Stimulated activated CD4-positive, alpha-beta T cell treated with anti-CD3 and anti-CD28 coated beads, TNF-alpha, amount 100 ng/mL, for 48 hours (primary cell): ENCODE results near the gene KCNH2.

Experiments used
- DNase-seq, 3 donors: peaks; one replicate each; pipeline ENCODE4 v3.0.0-alpha.2; 2020; ENCODE audit warnings: low read depth in 3 of 3

The KCNH2 gene

DNA sequence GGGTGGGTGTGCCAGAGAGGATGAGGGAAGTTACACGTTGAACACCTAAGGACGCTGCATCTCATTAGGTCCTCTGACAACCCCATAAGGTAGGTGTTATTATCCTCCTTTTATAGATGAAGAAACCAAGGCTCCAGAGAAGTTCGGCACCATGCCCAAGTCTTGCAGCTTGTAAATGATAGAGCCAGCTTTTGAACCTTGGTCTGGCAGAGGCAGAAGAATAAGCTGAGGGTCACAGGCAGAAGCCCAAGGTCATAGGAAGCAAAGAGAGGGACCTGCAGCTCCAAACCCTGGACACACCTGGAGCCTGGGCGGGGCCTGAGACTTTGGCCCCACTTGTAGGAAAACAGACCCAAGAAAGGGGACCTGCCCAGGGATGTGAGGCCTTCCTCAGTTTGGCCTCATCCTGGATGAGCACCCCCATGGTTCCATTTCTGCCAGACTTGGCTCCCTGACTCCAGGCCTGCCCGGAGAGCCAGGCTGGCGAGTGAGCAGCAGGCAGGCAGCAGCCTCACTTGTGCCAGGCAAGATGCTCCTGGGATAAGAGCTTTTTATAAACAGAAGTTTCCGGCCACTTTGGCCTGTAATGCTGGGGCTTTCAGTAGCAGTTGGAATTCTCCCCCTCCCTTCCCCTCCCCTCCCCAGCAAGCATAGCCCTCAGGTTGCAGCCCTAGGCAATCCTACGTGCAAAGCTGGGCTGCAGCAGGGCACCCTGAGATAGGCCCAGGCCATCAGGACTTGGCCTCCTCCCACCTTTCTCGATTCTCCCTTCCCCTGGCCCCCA, 2.4 kb downstream of the KCNH2 start:
- DNase-seq, result no peak

DNA sequence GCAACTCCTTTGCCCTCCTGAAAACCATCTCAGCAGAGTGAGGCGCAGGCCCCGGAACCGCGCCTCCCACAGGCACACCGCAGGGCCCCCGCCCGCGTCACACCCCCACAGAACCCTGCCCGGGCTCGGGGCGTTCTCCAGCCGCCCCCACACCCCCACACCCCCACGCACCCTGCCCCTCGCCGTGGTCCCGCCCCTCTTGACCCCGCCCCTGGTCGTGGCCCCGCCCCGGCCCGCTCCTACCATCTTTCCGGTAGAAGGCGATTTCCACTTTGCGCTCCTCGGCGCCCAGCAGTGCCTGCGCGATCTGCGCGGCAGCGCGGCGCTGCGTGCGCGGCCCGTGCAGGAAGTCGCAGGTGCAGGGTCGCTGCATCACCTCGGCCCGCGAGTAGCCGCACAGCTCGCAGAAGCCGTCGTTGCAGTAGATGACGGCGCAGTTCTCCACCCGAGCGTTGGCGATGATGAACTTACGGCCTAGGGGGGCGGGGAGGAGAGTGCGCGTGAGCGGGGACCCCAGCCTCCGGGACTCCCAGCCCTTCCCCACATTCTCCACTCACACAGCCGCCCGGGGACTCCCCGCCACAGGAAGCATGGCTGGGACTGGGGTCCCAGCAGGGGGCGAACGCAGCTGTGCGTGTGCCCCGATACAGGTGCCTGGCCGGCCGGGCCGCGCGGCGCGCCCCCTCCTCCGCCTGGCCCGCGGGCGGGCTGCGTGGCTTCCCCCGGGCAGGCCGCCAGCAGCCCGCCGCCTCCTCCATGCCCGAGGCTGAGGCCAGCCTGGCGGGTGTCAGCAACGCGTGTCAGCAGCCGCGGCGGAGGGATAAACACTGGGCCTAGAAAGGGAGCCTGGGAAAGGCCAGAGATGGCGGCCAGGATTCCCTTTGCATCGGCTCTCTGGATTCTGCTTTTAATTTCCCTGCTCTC, 3.4 kb downstream of the KCNH2 start:
- DNase-seq, result peak; percentile 33 to 67 (median 54)

DNA sequence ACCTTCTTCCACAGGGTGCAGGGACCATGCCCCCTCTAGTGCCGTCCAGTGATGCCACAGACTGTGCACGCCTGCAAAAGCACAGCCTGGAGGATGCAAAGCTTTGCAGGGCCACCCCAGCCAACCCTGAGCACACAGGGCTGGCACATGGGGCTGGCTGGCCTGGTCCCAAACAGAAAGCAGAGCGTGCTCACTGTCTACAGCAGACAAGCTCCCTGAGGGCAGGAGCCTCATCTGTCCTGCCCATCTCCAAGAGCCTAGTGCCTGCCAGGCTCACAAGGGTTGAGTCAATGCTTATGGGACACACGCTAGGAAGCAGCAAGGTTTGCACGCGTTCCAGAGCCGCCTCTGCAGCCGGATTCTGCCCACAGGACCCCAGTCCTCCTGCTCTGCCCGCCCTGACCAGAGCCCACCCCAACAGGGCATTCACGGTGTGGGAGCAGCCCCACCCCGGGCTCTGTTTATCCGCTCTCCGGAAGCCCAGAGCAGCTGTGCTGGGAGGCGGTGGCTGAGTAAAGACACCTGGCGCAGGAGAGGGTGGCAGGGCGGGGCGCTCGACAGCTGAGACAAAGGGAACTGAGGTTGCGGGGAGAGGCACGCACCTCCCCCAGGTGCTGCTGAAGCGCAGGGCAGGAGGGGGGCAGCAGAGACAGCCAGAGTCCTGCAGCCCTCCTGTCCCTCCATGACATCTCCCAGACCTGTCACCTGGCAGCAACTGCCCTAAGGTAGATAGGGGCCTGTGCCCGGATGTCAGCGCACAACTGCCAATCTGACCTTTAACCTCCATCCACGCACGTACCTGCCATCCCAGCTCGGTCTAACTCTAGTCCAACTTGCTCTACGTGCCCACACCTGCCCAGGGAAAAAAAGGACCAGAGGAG, 4.3 kb downstream of the KCNH2 start:
- DNase-seq, result no peak

DNA sequence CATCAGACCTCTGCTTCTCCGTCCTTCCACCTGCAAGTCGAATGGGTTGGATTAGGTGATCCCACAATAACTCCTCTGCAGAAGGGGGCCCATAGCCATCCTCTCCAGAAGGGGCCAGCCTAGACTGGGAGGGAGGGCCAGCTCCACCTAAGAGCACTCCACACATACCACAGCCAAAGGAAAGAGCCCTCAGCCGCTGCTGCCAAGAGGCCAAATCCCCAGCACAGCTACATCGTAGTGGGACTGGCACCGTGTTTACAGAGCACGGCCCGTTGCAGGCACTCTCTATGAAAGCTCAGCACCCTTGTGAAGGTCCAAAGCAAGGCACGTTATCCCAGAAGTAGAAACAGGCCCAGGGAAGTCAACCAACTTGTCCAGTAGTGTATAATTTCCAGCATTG, 5.4 kb downstream of the KCNH2 start:
- no peak for DNase-seq

DNA sequence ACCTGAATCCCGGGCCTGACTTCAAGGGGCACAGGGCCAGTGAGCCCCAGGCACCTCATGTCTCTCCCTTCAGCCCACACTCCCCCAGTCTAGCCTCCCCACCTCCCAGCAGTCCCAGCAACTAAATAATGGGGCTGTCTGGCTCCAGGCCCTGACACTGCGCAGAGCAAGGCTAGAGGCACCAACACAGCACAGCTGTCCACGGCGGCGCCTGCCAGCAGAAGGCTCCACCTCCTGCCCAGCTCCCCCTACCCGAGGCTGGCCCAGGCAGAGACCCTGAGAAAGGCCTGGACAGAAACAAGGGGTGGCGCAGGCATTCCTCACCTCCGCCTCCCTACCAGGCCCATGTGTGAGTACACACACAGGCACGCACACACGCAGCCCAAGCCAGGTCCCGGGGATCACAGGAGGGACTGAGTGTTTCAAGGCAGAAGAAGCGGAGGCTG, 6.1 kb downstream of the KCNH2 start:
- DNase-seq, result no peak

DNA sequence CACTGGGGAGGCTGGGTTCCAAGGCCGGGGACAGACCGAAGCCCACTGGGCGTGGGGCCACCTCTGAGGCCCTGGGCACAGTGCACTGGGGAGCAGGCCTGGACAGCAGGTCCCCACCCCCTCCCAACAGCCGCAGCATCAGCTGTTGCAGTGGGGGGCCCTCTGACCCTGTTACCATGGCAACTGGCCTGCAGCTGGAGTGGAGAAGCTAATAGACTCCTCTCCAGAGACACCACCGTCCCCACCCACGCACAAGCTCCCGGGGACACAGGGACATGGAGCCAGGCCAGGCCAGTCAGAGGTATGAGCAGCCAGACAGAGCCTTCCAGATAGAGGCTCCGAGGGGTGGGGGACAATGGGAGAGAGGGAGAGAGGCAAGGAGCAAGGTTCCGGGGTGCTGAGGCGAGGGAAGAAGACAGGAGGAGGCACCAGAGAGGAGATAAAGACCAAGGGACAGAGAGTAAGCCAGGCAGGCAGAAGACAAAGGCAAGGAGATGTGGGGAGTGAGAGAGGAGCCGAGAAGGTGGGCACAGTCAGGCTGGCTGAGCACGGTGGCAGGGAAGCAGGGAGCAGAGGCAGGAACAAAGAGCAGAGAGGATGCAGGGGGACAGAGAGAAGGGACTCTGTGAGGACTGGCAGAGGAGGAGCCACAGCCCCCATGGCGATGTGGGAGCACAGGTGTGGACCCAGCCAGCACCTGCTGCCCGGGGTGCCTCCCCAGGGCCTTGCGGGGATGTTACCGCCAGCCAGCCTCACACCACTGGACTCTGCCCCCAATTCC, 6.7 kb downstream of the KCNH2 start:
- no peak for DNase-seq

DNA sequence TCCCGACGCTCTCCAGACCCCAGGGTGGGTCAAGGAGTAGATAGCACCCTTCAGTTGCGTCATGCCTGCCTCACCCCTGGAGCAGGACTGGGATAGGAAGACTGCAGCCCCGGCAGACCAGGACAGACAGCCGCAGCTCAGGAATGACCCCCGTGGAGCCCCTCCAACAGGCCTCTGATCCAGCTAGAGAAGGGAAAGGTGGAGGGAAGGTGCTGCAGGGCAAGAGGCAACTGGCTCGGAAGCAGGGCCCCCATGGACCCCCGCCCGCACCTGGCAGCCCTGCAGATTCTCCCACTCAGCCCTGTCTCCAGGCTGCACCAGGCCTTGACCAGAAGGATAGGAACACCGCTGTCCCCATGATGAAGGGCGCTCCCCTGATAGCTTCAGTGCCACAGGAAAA, 7.7 kb downstream of the KCNH2 start:
- no peak for DNase-seq

DNA sequence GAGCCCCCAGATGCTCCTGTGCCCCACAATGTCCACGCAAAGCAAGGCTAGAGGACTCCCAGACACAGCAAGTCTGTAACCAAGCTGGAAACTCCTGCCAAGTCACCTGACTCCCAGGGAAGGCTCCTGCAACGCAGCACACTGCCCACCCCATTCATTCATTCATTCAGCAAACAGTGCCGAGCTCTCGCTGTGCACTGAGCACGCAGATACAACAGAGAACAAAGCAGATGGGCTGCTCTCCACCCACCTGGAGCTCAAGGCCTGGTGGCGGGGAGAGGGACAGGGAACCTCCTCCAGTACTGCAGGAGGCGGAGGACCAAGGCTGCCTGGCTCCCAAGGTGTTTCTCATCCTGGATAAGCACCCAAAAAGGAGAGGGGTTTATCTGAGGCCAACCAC, 8.6 kb downstream of the KCNH2 start:
- no peak for DNase-seq

DNA sequence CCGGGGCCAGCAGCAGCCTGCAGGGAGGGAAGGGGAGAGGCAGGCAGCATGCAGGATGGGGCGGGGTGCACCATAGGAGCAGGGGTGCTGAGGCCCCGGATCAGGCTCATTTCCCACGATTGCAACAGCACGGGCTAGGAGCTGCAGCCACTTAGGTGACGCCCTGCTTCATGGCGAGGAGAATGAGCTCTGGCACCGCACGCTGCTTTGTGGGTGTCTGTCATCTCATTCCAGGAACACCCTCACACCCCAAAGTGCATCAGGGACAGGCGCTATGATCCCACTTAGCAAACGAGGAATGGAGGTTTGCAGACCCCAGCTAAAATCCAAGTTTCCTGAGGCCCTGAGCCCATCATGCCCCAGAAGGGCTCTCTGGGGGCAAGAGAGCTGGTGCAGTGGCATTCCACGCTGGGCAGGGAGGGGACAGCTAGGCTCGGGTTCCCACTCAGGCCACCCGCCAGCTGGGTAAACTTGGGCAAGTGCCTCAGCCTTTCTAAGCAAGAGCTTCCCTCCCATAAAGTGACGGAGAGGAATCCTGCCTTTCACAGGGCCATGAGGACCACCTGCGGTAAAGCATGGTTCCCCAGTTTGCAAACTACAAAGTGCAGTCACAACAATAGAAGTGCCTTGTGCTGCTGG, 9.3 kb downstream of the KCNH2 start:
- DNase-seq, result no peak

DNA sequence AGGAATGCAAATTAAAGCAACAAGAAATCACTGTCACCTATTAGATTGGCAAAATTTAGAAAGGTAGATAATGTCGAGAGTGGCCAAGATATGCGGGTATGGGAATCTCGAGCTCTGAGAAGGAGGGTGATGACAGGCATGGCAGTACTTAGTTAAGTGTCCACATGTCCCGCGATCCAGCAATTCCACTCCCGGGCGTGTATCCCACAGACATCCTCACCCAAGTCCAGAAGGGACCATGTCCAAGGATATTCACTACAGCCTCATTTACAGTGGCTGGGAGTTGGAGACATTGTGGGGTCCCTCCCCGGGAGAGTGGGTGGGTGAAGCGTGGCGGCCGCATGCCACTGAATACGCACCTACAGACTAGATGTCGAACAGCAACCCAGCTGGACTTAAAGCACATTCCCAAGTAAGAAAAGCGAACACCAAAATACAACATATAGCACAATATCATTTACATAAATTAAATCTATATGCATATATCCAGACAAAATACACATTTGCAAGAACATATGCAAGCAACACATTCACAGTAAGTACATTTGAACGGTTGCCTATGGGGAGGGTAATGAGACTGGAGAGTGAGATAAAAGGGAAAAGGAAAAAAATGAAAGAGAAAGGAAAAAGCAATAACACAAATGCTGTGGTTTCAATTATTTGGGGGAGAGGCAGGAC, 9.9 kb downstream of the KCNH2 start:
- no peak for DNase-seq

DNA sequence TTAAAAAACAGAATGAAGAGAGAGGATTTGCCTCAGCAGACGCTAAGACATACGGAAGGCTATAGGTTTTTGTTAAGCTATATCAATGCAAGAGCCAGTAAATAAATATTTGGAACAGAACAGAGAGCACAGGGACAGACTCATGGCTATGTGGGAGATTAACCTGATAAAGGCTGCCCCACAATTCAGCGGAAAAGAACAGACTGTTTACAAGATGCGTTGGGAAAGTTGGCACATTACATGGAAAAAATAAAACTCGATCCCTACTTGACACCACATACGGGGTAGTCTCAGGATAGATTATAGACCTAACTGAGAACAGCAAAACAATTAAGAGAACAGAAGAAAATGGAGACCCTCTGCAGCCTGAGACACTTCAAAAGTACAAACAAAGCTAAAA, 10.8 kb downstream of the KCNH2 start:
- no peak for DNase-seq

DNA sequence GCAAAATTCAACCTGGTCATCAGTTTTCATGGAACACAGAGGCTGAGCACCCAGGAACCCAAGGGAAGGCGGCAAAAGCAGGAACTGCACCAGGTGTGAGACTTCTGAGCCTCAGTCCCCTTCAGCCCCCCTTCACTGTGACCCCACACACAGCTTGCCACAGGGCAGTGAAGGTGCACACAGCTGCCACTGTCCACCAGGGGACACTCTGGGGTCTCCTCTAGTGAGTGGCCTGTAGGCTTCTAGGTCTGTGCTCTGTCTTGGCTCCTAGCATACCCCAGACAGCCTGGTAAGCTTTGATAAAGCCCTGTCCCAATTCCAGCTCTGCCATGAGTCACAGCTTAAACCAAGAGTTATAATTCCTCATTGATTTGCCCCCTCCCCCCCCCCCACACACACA, 12.1 kb downstream of the KCNH2 start:
- no peak for DNase-seq

DNA sequence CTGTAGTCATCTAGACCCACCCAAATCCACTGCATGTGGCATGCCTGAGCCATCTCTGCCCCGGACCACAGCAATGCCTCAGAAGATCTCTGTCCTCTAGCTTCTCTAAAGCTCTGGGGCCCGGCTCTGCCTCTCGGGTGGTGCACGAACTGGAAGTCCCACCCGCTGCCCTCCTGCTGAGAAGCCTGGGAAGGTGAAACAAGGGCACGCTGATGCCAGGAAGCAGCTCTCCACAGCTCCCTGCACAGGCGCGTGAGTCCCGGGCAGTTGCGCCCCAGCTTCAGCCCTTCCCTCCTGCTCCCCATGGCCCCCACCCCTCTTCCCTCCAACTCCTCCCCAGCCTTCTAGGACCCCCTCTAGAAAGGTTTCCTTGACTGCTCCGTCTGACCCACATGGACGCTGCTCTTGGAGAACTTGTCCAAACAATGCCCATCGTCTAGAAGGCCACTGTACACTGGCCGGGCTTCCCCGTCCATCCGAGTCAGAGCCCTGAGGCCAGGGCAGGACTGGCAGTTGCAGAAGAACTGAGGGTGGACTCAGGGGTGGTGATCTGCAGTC, 12.8 kb downstream of the KCNH2 start:
- no peak for DNase-seq

DNA sequence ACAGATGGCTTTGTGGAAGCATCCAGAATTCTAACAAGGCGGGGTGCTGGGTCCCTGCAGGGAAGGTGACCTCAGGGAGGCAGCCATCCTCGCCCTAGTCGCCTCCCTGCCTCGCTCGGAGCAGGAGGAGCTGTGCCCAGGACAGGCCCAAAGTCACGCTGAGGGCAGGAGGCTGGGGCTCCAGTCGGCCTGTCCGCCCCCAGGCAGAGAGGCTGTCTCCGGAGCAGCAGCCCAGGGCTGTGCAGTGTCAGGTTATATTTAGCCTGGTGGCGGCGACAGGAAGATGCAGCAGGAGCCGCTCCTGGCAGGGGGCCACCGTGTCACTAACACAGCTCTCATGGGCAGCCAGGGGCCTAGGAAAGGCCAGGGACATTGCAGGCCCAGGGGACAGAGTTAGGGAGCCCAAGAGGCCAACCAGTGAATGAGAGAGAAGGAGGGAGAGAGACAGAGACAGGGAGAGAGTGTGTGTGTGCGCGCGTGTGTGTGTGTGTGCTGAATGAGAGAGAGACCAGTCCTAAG, 13.5 kb downstream of the KCNH2 start:
- no peak for DNase-seq

DNA sequence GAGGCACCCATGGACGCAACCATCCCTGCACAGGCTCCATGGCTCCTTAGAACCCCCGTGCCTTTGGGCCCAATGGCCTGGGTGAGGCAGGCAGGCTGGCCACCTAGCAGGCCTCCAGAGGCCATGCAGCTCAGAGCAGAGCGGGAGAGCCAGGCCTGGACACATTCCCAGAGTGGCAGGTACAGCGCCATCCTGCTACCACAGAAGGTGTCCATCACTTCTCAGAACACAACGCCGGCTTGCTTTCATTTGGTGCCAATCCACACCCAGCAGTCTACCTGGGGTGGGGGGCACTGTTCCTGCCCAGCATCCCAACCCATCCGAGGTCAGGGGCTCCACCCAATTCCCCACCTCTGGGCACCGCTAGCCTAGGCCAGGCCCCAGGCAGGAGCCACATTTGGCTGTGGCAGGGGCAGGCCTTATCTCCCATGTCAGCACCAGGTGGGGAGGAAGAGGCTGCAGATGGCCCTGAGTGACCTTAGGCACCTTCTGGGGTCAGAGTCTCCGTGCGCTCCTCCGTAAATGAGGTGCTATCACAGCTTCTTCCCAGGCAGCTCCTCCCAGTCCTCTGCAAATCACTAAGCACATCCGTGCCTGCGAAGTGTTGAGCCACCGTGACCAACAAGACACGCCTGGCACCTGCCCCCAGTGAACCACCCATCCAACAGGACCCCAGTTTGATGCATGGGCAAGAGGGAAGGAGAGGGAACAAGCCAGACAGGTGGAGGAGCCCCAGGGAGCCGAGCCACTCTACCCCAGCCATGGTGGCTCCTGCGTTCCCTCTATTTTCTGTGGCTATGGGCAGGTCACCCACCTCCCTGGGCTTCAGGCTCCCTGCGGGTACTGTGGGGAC, 14.2 kb downstream of the KCNH2 start:
- DNase-seq, result no peak

DNA sequence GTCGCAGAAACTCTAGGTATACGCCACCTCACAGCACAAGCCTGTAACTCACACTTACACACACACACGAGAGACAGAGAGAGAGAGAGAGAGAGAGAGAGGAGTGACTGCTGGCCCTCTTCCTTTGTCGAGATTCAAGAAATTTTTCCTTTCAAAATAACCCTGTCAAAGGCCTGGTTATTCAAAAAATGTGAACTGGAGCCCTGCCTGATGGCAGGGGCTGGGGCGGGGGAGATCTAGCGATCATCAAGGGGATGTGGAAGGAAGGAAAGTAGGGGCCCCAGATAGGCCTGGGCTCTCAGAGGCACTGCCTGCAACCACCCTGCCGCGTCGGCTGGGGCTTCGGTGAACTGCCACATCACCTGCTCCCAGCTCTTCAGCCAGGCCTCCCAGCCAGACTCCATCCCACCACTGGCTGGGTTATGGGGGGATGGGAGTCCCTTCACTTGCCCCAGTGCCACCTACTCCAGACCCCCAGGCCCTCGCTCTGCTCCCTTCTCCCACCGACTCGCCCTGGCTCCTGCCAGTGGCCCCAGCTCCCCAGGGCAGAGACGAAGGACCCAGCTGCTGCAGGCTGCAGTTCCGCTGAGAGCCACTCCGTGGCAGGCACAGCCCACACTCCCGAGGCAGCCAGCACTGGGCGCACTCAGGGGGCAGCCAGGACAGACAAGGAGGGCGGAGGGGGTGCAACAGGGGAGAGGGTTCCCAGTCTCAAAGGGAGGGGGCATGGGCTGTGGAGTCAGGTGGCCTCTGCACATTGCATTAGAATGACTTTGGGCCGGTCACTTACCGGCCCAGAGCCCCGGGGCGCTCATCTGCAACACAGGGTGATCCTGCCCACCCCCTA, 15.3 kb downstream of the KCNH2 start:
- peak; percentile 30 to 36 (median 32) for DNase-seq

DNA sequence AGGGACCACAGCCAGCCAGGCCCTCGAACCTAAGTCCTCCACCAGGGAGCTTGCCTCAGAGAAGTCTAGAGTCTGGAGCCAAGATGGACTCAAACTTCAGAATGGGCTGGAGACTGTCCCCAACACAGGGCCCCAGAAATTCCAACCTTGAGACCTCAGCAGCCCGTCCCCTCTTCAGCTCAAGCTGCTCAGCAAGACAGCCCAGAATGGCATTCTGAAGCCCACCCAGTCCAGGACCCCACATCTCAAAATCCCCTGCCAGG, 15.9 kb downstream of the KCNH2 start:
- DNase-seq, result no peak
